WI38 (cell line): ENCODE results near the gene TPT1.
"Not testable (repeated sequence)": the region's sequence is repeated elsewhere in the genome, so short reads cannot be mapped to it uniquely, and the experiment has no call there.

ENCODE experiments used
- H3K4me3 ChIP-seq: 2 replicates; pipeline ENCODE4 v1.5.1; 2011; ENCODE audit warnings: low read depth, mild to moderate bottlenecking, control low read depth, low read length
- TF ChIP-seq, protein P1 (sequence below): IDR thresholded peaks from 2 replicates; pipeline ENCODE4 v1.5.1; 2012; ENCODE audit warnings: low read depth, mild to moderate bottlenecking, control low read depth, low read length

The TPT1 gene

DNA sequence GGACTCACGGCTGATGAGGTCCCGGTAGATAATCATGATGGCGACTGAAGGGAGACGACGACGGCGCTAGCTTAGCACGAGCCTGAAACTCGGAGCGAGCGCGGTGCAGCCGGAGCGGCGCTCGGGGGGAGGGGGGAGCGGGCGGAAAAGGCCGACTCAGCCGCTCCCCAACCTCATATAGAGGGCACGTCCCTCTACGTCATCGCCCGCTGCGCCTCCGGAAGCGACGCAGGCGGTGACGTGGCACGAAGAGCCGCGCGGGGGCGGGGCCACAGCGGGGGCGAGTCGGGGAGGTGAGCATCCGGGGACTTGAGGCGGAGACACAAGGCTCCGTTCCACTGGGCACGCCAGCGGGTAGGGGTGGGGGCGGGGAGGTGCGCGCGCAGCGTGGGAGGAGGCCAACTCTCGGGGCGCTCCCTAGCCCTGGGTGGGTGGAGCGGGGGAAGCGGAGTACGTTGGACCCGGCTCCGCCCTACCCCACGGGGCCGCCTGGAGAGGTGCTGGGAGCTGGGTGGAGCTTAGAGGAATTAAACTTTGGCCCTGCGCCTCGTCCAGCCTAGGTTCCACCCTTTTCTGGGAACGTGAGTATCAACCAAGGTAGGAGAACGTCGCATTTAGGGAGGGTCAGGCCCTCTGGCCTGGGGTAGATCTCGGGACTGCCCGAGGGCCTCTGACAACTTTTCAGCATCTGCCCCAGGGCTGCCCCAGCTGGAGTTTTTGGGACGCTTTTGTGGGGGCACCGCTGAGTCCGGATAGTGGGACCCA, at the start of gene TPT1:
Gene TPT1 (minus strand): TSS at position 150 of the 765 bp plus-strand sequence. CDS start 114 bp downstream, at position 36.
- H3K4me3 ChIP-seq, result peak within 1 kb of the TSS; percentile 91
- TF ChIP-seq, protein P1, sequence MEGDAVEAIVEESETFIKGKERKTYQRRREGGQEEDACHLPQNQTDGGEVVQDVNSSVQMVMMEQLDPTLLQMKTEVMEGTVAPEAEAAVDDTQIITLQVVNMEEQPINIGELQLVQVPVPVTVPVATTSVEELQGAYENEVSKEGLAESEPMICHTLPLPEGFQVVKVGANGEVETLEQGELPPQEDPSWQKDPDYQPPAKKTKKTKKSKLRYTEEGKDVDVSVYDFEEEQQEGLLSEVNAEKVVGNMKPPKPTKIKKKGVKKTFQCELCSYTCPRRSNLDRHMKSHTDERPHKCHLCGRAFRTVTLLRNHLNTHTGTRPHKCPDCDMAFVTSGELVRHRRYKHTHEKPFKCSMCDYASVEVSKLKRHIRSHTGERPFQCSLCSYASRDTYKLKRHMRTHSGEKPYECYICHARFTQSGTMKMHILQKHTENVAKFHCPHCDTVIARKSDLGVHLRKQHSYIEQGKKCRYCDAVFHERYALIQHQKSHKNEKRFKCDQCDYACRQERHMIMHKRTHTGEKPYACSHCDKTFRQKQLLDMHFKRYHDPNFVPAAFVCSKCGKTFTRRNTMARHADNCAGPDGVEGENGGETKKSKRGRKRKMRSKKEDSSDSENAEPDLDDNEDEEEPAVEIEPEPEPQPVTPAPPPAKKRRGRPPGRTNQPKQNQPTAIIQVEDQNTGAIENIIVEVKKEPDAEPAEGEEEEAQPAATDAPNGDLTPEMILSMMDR, result no peak

DNA sequence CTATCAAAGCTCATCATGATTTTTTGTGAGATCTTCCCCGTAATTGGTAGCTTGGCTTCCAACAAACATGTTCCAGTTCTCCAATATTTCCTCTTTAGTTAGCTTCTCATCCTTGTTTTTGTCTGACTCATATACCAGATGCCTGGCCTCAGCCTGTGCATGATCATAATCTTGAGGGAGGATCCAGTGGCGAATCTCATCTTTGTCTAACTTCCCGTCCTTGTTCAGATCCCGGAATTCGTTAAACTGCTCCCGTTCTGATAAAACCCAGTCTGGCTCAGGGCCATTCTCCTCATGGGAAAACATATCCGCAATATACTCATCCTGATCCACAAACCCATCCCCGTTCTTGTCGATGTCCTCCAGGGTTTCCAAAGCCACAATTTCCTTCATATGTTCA, 49.4 kb upstream of the TPT1 start:
- H3K4me3 ChIP-seq, result not testable (repeated sequence)

DNA sequence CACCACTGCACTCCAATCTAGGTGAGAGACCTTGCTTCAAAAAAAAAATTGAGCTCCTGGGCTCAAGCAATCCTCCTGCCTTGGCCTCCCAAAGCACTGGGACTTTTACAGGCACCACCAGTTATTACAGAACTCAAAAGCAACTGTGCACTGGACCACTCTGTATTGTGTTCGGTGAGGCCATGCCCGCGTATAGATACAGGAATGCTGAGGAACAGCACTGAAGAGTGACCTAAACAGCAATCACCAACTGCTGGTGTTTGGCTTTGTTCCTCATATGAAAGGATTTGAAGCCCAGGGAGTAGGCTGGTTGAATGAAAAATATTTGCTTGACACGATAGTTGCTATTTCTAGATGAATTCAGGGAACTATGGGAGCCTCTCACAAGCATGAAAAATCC, 47.7 kb upstream of the TPT1 start:
- H3K4me3 ChIP-seq, result no peak overlapping the region
- TF ChIP-seq, protein P1, result no peak

DNA sequence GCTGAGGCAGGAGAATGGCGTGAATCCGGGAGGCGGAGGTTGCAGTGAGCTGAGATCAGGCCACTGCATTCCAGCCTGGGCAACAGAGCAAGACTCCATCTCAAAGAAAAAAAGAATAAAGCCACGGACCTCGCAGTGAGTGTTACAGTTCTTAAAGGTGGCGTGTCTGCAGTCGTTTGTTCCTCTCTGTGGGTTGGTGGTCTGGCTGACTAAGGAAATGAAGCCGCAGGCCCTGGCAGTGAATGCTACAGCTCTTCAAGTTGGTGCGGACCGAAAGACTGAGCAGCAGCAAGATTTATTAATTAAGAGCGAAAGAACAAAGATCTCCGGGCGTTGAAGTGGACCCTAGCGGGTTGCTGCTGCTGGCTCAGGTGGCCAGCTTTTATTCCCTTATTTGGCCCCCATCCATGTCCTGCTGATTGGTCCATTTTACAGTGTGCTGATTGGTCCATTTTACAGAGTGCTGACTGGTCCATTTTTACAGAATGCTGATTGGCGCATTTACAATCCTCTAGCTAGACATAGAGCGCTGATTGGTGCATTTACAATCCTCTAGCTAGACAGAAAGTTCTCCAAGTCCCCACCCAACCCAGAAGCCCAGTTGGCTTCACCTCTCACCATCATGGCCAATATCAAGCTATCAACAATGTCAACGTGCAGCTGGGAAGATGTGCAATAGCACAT, 46.1 kb upstream of the TPT1 start:
- H3K4me3 ChIP-seq, result not testable (repeated sequence)

DNA sequence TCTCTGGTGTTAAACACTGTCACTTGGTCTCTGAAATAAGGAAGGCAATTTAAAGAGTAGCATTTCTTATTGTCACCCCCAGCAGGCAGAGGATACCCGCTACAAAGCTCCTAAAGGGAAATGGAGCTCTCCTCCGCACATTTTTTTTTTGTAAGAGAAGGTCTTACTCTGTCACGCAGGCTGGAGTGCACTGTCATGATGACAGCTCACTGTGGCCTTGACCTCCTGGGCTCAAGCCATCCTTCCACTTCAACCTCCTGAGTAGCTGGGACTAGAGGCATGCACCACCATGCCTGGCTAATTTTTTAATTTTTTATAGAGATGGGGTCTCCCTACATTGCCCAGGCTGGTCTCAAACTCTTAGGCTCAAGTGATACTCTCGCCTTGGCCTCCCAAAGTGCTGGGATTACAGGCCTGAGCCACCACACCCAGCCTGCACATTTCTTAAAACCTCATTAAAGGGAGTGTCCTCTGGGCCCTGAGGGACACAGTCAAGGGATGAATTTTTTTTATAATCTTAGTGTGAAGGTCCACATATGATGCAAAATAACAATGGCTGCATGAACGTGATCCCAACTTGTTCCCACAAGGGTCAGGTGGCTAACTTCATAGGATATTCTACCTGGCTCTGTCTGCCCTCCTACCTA, 45.0 kb upstream of the TPT1 start:
- TF ChIP-seq, protein P1, result no peak
- H3K4me3 ChIP-seq, result no peak overlapping the region

DNA sequence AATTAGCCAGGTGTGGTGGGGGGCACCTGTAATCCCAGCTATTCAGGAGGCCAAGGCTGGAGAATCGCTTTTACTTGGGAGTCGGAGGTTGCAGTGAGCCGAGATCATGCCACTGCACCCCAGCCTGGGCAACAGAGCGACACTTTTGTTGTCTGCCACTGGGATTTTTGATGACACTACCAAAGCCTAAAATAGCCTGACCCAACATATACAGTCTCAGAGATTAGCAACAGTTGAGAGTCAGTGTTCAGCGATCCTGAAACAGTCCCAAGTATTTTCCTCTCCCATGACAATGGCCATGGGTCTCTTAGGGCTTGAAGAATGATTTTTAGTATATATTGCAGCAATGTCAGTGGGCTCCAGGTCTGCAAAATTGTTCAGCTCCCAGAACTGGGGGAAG, 44.3 kb upstream of the TPT1 start:
- TF ChIP-seq, protein P1, result no peak
- no peak overlapping the region for H3K4me3 ChIP-seq

DNA sequence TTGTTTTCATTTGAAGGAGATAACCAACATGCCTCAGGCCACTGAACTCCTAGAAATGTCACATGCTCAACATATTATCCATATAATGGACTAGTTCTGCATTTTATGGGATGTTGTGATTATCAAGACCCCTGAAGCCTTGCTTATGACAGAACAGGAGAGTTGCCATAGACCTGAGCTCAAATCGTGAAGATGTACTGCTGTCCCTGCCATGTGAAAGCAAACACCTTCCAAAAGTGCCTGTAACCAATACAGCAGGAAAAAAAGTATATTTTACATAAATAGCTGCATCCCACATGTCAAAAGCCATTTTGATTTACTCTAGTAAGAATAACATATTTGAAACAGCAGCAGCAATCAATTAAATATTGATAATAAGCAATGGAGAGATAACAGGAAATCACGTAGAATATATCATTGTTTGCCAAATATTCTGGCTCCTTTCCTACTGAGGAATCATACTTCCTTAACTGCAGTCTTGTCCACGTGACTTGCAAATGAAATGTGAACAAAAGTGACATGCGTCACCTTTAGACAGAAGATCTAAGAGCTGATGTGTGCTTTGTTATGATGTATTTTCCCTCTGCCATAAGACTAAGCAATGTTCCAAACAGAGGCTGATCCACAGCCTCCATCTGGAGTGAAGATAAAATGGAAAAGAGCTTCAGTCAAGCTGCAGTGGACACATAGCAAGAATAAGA, 43.6 kb upstream of the TPT1 start:
- H3K4me3 ChIP-seq, result no peak overlapping the region
- TF ChIP-seq, protein P1, result no peak

DNA sequence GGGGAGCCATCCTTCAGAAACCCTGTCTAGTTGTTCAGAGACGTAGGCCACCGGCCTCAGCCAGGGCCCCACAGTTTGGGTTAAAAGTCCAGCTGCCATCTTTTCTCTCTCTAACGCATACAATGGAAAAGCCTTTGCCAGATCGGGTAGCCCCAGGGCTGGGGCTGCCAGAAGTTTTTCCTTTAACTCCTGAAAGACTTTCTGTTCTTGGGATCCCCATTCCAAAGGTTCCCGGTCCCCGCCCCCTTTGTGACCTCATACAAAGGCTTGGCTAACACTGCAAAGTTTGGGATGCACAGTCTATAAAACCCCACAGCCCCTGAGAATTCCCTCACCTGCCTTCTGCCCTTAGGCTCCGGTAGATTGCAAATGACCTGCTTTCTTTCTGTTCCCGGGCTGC, 41.8 kb upstream of the TPT1 start:
- not testable (repeated sequence) for H3K4me3 ChIP-seq
